PC-3 (cell line): ENCODE measurements around the gene PSMC1. TPM values are rescaled to one million over a fixed set of nuclear protein-coding genes. Genes with fewer than 3 reads are reported as not detected.

Experiments used
- ATAC-seq: fragments of 200-7000 bp; cut with Tn5 transposase; 2 replicates; pipeline ENCODE4 v1.9.1; 2020; ENCODE audit warnings: mild to moderate bottlenecking, moderate library complexity
- BruUV-seq: library from RNA; stranded (reverse); fragments of 400-500 nt; replicated peaks from 2 replicates; lab custom pipeline; 2021; lab: Mats Ljungman, UMichigan
- CTCF ChIA-PET: fragments of 300-600 bp; sonication (Branson Sonifier 250); formaldehyde crosslinking; loops from one replicate; lab custom pipeline; 2022; ENCODE audit warnings: antibody characterized with exemption; lab: Charles Lee
- POLR2A ChIA-PET: fragments of 300-600 bp; sonication (Branson Sonifier 250); formaldehyde crosslinking; loops from one replicate; lab custom pipeline; 2022; ENCODE audit warnings: antibody characterized with exemption; ENCODE audit not compliant: unreplicated experiment; lab: Charles Lee
- DNase-seq: peaks from one replicate; pipeline ENCODE4 v3.0.0-alpha.2; 2015
- H2AFZ ChIP-seq: fragments of 300-600 bp; sonication (generic); 2 replicates; pipeline ENCODE4 v1.6.0; 2016; ENCODE audit warnings: antibody characterized with exemption, low read length
- H3F3A ChIP-seq: fragments of 300-600 bp; sonication (generic); one replicate; pipeline ENCODE4 v1.6.0; 2017; ENCODE audit warnings: antibody characterized with exemption, low read length, control low read depth, mild to moderate bottlenecking; ENCODE audit not compliant: unreplicated experiment
- H3K27ac ChIP-seq: fragments of 300-600 bp; sonication (generic); 2 replicates; pipeline ENCODE4 v1.5.1; 2016; ENCODE audit warnings: mild to moderate bottlenecking, low read length
- H3K27me3 ChIP-seq: fragments of 300-600 bp; sonication (generic); 2 replicates; pipeline ENCODE4 v1.6.1; 2016; ENCODE audit warnings: low read length, mixed read lengths
- H3K36me3 ChIP-seq: fragments of 300-600 bp; sonication (generic); 2 replicates; pipeline ENCODE4 v1.6.1; 2016; ENCODE audit warnings: low read depth, mixed run types, low read length, mixed read lengths
- H3K4me1 ChIP-seq: fragments of 300-600 bp; sonication (generic); 2 replicates; pipeline ENCODE4 v1.5.1; 2016; ENCODE audit warnings: low read length; ENCODE audit not compliant: insufficient read depth
- H3K4me2 ChIP-seq: fragments of 300-600 bp; sonication (generic); 2 replicates; pipeline ENCODE4 v1.6.0; 2016; ENCODE audit warnings: low read length
- H3K4me3 ChIP-seq: fragments of 300-600 bp; sonication (generic); 2 replicates; pipeline ENCODE4 v1.5.1; 2016; ENCODE audit warnings: mild to moderate bottlenecking, low read length, mixed read lengths
- H3K79me2 ChIP-seq: fragments of 300-600 bp; sonication (generic); 2 replicates; pipeline ENCODE4 v1.6.1; 2017; ENCODE audit warnings: low read length, mixed read lengths
- H3K9ac ChIP-seq: fragments of 300-600 bp; sonication (generic); 2 replicates; pipeline ENCODE4 v1.6.0; 2016; ENCODE audit warnings: mild to moderate bottlenecking, low read length
- H3K9me2 ChIP-seq: fragments of 300-600 bp; sonication (generic); replicated peaks from 2 replicates; pipeline ENCODE4 v1.6.1; 2016; ENCODE audit warnings: mixed run types, low read length, mixed read lengths
- H3K9me3 ChIP-seq: fragments of 300-600 bp; sonication (generic); 2 replicates; pipeline ENCODE4 v1.6.1; 2016; ENCODE audit warnings: low read length, mixed read lengths
- H4K20me1 ChIP-seq: fragments of 300-600 bp; sonication (generic); 2 replicates; pipeline ENCODE4 v1.6.1; 2016; ENCODE audit warnings: low read length, mixed read lengths
- CTCF ChIP-seq: fragments of 300-600 bp; sonication (generic); conservative IDR thresholded peaks from 2 replicates; pipeline ENCODE4 v1.5.1; 2017; ENCODE audit warnings: antibody characterized with exemption, low read depth, mild to moderate bottlenecking, low read length
- EZH2 ChIP-seq: fragments of 300-600 bp; sonication (generic); IDR thresholded peaks from one replicate; pipeline ENCODE4 v1.6.1; 2017; ENCODE audit warnings: antibody characterized with exemption, mild to moderate bottlenecking, low read length; ENCODE audit not compliant: unreplicated experiment
- EZH2phosphoT487 ChIP-seq: fragments of 300-600 bp; sonication (generic); IDR thresholded peaks from 2 replicates; pipeline ENCODE4 v1.6.1; 2018; ENCODE audit warnings: mild to moderate bottlenecking, antibody characterized with exemption, low read length, borderline replicate concordance
- intact Hi-C: fragments of 100-400 bp; cut with micrococcal nuclease; formaldehyde crosslinking; loops from 2 replicates; pipeline ENCODE4 v1.9.0; 2023
- total RNA-seq: library from RNA; depleted of rRNA; stranded (reverse); fragments of >200 nt; gene quantifications from 2 replicates; pipeline ENCODE4 v1.2.3, GENCODE V29; 2014

The PSMC1 gene
- total RNA-seq, 1 experiment from 2014 or later, result 208 TPM

- no peak overlapping the region for H3K4me3 ChIP-seq
- no peaks in the 10 kb centered on the region for H3F3A ChIP-seq
- DNase-seq, result no peak
- no peaks in the 10 kb centered on the region for H3K27me3 ChIP-seq
- no peak for TF ChIP-seq CTCF
- no peak for TF ChIP-seq EZH2phosphoT487
- no peak for TF ChIP-seq EZH2
- ATAC-seq, result no peak
- 0 out of 2 replicates have a peak overlapping the region, but pooled peaks have one; percentile 1 for H3K27ac ChIP-seq
- no TSS peak for BruUV-seq
- no peaks in the 10 kb centered on the region for H4K20me1 ChIP-seq
- H3K9me3 ChIP-seq, result no peaks in the 10 kb centered on the region
- H3K4me1 ChIP-seq, result peaks cover 15% of the 10 kb centered on the region
- no peak overlapping the region for H3K9ac ChIP-seq
- no peaks in the 10 kb centered on the region for H3K9me2 ChIP-seq
- 0 out of 2 replicates have a peak overlapping the region, but pooled peaks have one; percentile 24 for H3K4me2 ChIP-seq
- ChIA-PET POLR2A (no interaction called here), CTCF (interaction anchor here (0.6 kb wide), 1 partner anchor 20 kb away, joined by 3 read pairs; no protein-coding TSS in a partner anchor)
- H3K79me2 ChIP-seq, result no peaks in the 10 kb centered on the region
- H3K36me3 ChIP-seq, result no peaks in the 10 kb centered on the region; the same call in 1 of the 2 replicates
- no peak overlapping the region for H2AFZ ChIP-seq
- intact Hi-C loops, result no loop called here
Measured at GRCh38 chr14:90281756-90282155, 25.4 kb downstream of the PSMC1 start.

- H3K9me2 ChIP-seq, result no peaks in the 10 kb centered on the region
- no peak overlapping the region for H3K27ac ChIP-seq
- H3K4me3 ChIP-seq, result no peak overlapping the region
- no peak overlapping the region for H2AFZ ChIP-seq
- no peak for DNase-seq
- ATAC-seq, result no peak
- H3K27me3 ChIP-seq, result no peaks in the 10 kb centered on the region
- H3K79me2 ChIP-seq, result no peaks in the 10 kb centered on the region
- intact Hi-C loops, result no loop called here
- H3K36me3 ChIP-seq, result peaks cover 23% of the 10 kb centered on the region; the same call in 1 of the 2 replicates
- H4K20me1 ChIP-seq, result no peaks in the 10 kb centered on the region
- POLR2A ChIA-PET, result no interaction called here
- H3K9ac ChIP-seq, result no peak overlapping the region
- H3K9me3 ChIP-seq, result no peaks in the 10 kb centered on the region
- TF ChIP-seq EZH2phosphoT487 (no peak), CTCF (no peak), EZH2 (no peak)
- H3F3A ChIP-seq, result no peaks in the 10 kb centered on the region
- no peak overlapping the region for H3K4me2 ChIP-seq
- no TSS peak for BruUV-seq
- no peaks in the 10 kb centered on the region for H3K4me1 ChIP-seq
- CTCF ChIA-PET, result no interaction called here
Measured at GRCh38 chr14:90287791-90288190, 31.4 kb downstream of the PSMC1 start.

- DNase-seq (no peak), ATAC-seq (no peak)
- H3K4me3 ChIP-seq, result no peak overlapping the region
- no peaks in the 10 kb centered on the region for H3F3A ChIP-seq
- intact Hi-C loops, result no loop called here
- H3K9me2 ChIP-seq, result no peaks in the 10 kb centered on the region
- BruUV-seq, result TSS peak; percentile 18
- no peaks in the 10 kb centered on the region for H3K79me2 ChIP-seq
- POLR2A ChIA-PET, result no interaction called here
- no peak overlapping the region for H3K9ac ChIP-seq
- no peak overlapping the region for H2AFZ ChIP-seq
- H3K4me1 ChIP-seq, result no peaks in the 10 kb centered on the region
- H3K27me3 ChIP-seq, result no peaks in the 10 kb centered on the region
- H4K20me1 ChIP-seq, result no peaks in the 10 kb centered on the region
- H3K4me2 ChIP-seq, result no peak overlapping the region
- no peak for TF ChIP-seq EZH2phosphoT487
- TF ChIP-seq CTCF, result no peak
- no peak for TF ChIP-seq EZH2
- no peaks in the 10 kb centered on the region for H3K9me3 ChIP-seq
- CTCF ChIA-PET, result interaction anchor here (0.6 kb wide), 1 partner anchor 164 kb away, joined by 4 read pairs; no protein-coding TSS in a partner anchor
- no peak overlapping the region for H3K27ac ChIP-seq
- peaks cover 26% of the 10 kb centered on the region; the same call in 1 of the 2 replicates for H3K36me3 ChIP-seq
Measured at GRCh38 chr14:90288651-90289355, 32.5 kb downstream of the PSMC1 start.
